ENCODE data around the gene MMP12.

Gene MMP12

GRCh38 chr11:102874852-102875251 lies at the start of gene MMP12:
Gene MMP12, minus strand, starts transcription at chr11:102874982. Its CDS starts 45 bp downstream, at chr11:102874937.
- Histone ChIP-seq H3K4me3 (ENCODE audit: low read depth, low read length) (no peak within 1 kb of the TSS), H3K36me3 (replicated peaks) (no peaks in the 10 kb centered on the region), H3K27me3 (replicated peaks) (no peaks in the 10 kb centered on the region), H3K27ac (no peak within 1 kb of the TSS)
- DNase-seq: no peak
- in situ Hi-C loops (cut with HindIII; ENCODE audit: low pct_ligation_motif_present, low sequenced_read_pairs): no loop called here
- TF ChIP-seq, protein P1, sequence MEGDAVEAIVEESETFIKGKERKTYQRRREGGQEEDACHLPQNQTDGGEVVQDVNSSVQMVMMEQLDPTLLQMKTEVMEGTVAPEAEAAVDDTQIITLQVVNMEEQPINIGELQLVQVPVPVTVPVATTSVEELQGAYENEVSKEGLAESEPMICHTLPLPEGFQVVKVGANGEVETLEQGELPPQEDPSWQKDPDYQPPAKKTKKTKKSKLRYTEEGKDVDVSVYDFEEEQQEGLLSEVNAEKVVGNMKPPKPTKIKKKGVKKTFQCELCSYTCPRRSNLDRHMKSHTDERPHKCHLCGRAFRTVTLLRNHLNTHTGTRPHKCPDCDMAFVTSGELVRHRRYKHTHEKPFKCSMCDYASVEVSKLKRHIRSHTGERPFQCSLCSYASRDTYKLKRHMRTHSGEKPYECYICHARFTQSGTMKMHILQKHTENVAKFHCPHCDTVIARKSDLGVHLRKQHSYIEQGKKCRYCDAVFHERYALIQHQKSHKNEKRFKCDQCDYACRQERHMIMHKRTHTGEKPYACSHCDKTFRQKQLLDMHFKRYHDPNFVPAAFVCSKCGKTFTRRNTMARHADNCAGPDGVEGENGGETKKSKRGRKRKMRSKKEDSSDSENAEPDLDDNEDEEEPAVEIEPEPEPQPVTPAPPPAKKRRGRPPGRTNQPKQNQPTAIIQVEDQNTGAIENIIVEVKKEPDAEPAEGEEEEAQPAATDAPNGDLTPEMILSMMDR (IDR thresholded peaks at IDR 0.05; ENCODE audit: low read depth, low read length, missing control alignments): no peak

GRCh38 chr11:102921587-102922220 lies 46.9 kb upstream of the MMP12 start:
- H3K4me3 ChIP-seq (ENCODE audit: low read depth, low read length): no peak overlapping the region
- H3K36me3 ChIP-seq (replicated peaks): no peaks in the 10 kb centered on the region
- H3K27me3 ChIP-seq (replicated peaks): no peaks in the 10 kb centered on the region
- in situ Hi-C loops (cut with HindIII; ENCODE audit: low pct_ligation_motif_present, low sequenced_read_pairs): no loop called here
- DNase-seq: no peak
- TF ChIP-seq, protein P1 (IDR thresholded peaks at IDR 0.05; ENCODE audit: low read depth, low read length, missing control alignments): no peak
- no peak overlapping the region for H3K27ac ChIP-seq

- in situ Hi-C loops (cut with HindIII; ENCODE audit: low pct_ligation_motif_present, low sequenced_read_pairs): no loop called here
- Histone ChIP-seq H3K36me3 (replicated peaks) (no peaks in the 10 kb centered on the region), H3K4me3 (ENCODE audit: low read depth, low read length) (no peak overlapping the region), H3K27ac (no peak overlapping the region), H3K27me3 (replicated peaks) (no peaks in the 10 kb centered on the region)
- DNase-seq: no peak
- TF ChIP-seq, protein P1 (IDR thresholded peaks at IDR 0.05; ENCODE audit: low read depth, low read length, missing control alignments): no peak
Observed at GRCh38 chr11:102920118-102920684, 45.4 kb upstream of the MMP12 start.

DNA sequence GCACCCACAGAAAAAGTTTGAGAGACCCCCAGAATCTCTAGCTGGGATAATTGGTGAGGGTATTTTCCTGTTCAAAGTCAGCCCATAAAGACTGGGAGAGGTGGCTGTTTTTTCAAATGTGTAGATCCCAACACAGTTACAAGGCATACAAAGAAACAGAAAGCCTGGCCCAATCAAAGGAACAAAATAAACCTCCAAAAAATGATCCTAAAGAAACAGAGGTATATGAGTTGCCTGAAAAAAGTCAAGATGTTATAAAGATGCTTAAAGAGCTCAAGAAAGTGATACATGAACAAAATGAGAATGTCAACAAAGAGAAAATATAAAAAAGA lies 40.2 kb upstream of the MMP12 start:
- Histone ChIP-seq H3K36me3 (replicated peaks) (no peaks in the 10 kb centered on the region), H3K27me3 (replicated peaks) (no peaks in the 10 kb centered on the region), H3K27ac (no peak overlapping the region), H3K4me3 (ENCODE audit: low read depth, low read length) (no peak overlapping the region)
- in situ Hi-C loops (cut with HindIII; ENCODE audit: low pct_ligation_motif_present, low sequenced_read_pairs): no loop called here
- no peak for DNase-seq
- TF ChIP-seq, protein P1 (IDR thresholded peaks at IDR 0.05; ENCODE audit: low read depth, low read length, missing control alignments): no peak

DNA sequence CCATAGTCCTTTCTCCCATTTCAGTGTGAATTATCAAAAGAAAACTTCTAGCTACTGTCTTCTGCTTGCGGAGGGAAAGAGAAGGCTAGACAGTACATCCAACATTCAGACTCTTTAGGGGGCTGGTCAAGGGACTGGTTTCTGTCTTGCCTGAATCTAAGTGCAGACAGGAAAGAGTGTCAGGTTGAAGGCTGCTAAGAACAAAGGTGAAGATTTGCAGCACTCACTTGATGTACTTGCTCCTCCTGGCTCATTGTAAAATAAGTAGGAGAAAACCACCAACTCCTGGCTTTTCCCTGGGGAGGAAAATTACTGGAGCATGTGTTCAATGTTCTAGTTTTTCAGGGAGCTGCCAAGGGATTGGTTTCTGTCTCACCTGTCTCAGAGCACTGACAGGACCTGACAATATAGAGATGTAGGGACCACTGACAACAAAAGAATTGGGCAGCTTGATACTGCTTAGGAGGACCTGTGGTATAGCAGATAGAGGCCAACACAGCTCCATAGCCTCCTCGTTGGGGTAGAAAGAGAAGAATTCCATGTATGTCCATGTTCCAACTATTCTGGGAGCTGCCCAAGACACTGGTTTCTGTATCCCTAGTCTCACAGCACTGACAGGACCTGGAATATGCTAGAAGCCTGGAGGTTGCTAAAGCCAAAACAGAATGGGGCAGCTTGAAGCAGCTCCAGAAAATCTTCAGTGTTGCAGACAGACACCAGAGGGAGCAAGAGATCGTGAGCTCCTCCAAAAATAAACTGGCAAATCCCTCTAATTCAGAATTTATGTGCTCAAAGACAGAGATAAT lies 39.7 kb upstream of the MMP12 start:
- Histone ChIP-seq H3K27ac (no peak overlapping the region), H3K27me3 (replicated peaks) (no peaks in the 10 kb centered on the region), H3K36me3 (replicated peaks) (no peaks in the 10 kb centered on the region), H3K4me3 (ENCODE audit: low read depth, low read length) (no peak overlapping the region)
- DNase-seq: peak; percentile 33
- in situ Hi-C loops (cut with HindIII; ENCODE audit: low pct_ligation_motif_present, low sequenced_read_pairs): no loop called here
- TF ChIP-seq, protein P1 (IDR thresholded peaks at IDR 0.05; ENCODE audit: low read depth, low read length, missing control alignments): peak; percentile 86
